K562 (cell line): ENCODE measurements around the gene NOLC1. TPM values are rescaled to one million over a fixed set of nuclear protein-coding genes. Genes with fewer than 3 reads are reported as not detected.

Source experiments
- ARID2 ChIP-seq: fragments of 450-650 bp; IDR thresholded peaks from 2 replicates; pipeline ENCODE4 v1.6.1; 2017; ENCODE audit warnings: antibody characterized with exemption, mild to moderate bottlenecking
- ARID4B ChIP-seq: sonication (generic); formaldehyde crosslinking; IDR thresholded peaks from 2 replicates; pipeline ENCODE4 v1.8.0; 2022; ENCODE audit warnings: mild to moderate bottlenecking, missing genetic modification reagents
- ATF6 ChIP-seq: sonication (generic); formaldehyde crosslinking; IDR thresholded peaks from 2 replicates; pipeline ENCODE4 v1.4.0; 2020; ENCODE audit warnings: mild to moderate bottlenecking, missing genetic modification reagents
- DPF2 ChIP-seq: fragments of 450-650 bp; IDR thresholded peaks from 2 replicates; pipeline ENCODE4 v1.6.1; 2016
- FOXA1 ChIP-seq: fragments of 450-650 bp; IDR thresholded peaks from 2 replicates; pipeline ENCODE4 v1.6.1; 2016; ENCODE audit warnings: mild to moderate bottlenecking, borderline replicate concordance
- HLTF ChIP-seq: fragments of 450-650 bp; IDR thresholded peaks from 2 replicates; pipeline ENCODE4 v1.6.1; 2016
- KAT7 ChIP-seq: sonication (generic); formaldehyde crosslinking; IDR thresholded peaks from 2 replicates; pipeline ENCODE4 v1.8.0; 2022; ENCODE audit warnings: missing genetic modification reagents, mild to moderate bottlenecking, borderline replicate concordance
- KLF13 ChIP-seq: fragments of 450-650 bp; IDR thresholded peaks from 2 replicates; pipeline ENCODE4 v1.6.1; 2016; ENCODE audit warnings: missing genetic modification characterization, low read depth, mild to moderate bottlenecking, missing compliant biosample characterization, moderate library complexity, borderline replicate concordance
- MCM2 ChIP-seq: fragments of 450-650 bp; IDR thresholded peaks from 2 replicates; pipeline ENCODE4 v1.6.1; 2017; ENCODE audit warnings: low read depth, mild to moderate bottlenecking
- MECOM ChIP-seq: fragments of 250-450 bp; sonication (Bioruptor Pico); IDR thresholded peaks from 2 replicates; pipeline ENCODE4 v1.8.0; 2022; ENCODE audit warnings: inconsistent platforms
- NFE2L1 ChIP-seq: fragments of 450-650 bp; IDR thresholded peaks from 2 replicates; pipeline ENCODE4 v1.6.1; 2016; ENCODE audit warnings: missing genetic modification characterization, low read depth, mild to moderate bottlenecking, missing compliant biosample characterization, moderate library complexity, borderline replicate concordance
- PHF21A ChIP-seq: fragments of 450-650 bp; IDR thresholded peaks from 2 replicates; pipeline ENCODE4 v1.6.1; 2017; ENCODE audit warnings: low read depth, borderline replicate concordance
- PHTF2 ChIP-seq: fragments of 250-450 bp; sonication (Bioruptor Pico); IDR thresholded peaks from 2 replicates; pipeline ENCODE4 v1.5.0; 2021; ENCODE audit warnings: mild to moderate bottlenecking
- WHSC1 ChIP-seq: IDR thresholded peaks from one replicate; pipeline ENCODE4 v1.6.1; 2012; ENCODE audit warnings: low read length, control low read depth, inconsistent platforms
- ZNF3 ChIP-seq: fragments of 250-450 bp; sonication (Bioruptor Pico); IDR thresholded peaks from 2 replicates; pipeline ENCODE4 v1.5.0; 2021; ENCODE audit warnings: mild to moderate bottlenecking, moderate library complexity
- ZNF384 ChIP-seq: IDR thresholded peaks from 2 replicates; pipeline ENCODE4 v1.6.1; 2012; ENCODE audit warnings: low read depth, low read length, improper control_type of control experiment
- ZNF445 ChIP-seq: fragments of 250-450 bp; sonication (Bioruptor Pico); IDR thresholded peaks from 2 replicates; pipeline ENCODE4 v1.4.0; 2020; ENCODE audit warnings: low read depth, mild to moderate bottlenecking, moderate library complexity
- ZNF57 ChIP-seq: fragments of 450-650 bp; formaldehyde crosslinking; IDR thresholded peaks from 2 replicates; pipeline ENCODE4 v1.4.0; 2020; ENCODE audit warnings: mild to moderate bottlenecking, moderate library complexity
- ZNF586 ChIP-seq: fragments of 450-650 bp; formaldehyde crosslinking; conservative IDR thresholded peaks from 2 replicates; pipeline ENCODE4 v1.4.0; 2020; ENCODE audit warnings: mild to moderate bottlenecking, moderate library complexity
- ZNF75A ChIP-seq: fragments of 450-650 bp; formaldehyde crosslinking; IDR thresholded peaks from 2 replicates; pipeline ENCODE4 v1.4.0; 2020; ENCODE audit warnings: mild to moderate bottlenecking
- ZNF764 ChIP-seq: fragments of 250-450 bp; sonication (Bioruptor Pico); IDR thresholded peaks from 2 replicates; pipeline ENCODE4 v1.4.0; 2020; ENCODE audit warnings: low read depth, mild to moderate bottlenecking, moderate library complexity
- ZNF79 ChIP-seq: fragments of 250-450 bp; sonication (Bioruptor Pico); IDR thresholded peaks from 2 replicates; pipeline ENCODE4 v1.4.0; 2020; ENCODE audit warnings: low read depth, mild to moderate bottlenecking, moderate library complexity
- polyA plus RNA-seq, 8 experiments: library from polyadenylated mRNA; depleted of rRNA in 4 of 8; stranded (reverse) in 5 of 8; unstranded in 3 of 8; fragments of >200 nt; fragmentation: Nextera tagmentation in 2 of 8; fragmentation: Illumina TruSeq in 1 of 8; extraction: Ambion mirVana in 2 of 8; extraction: Trizol in 1 of 8; gene quantifications; 2 replicates each; pipeline versions ENCODE4 v1.2.1 to v1.2.3, GENCODE V29; 2011 to 2014; ENCODE audit warnings: inconsistent platforms in 1 of 8, missing spikeins in 1 of 8
- total RNA-seq, 7 experiments: library from RNA; depleted of rRNA in 6 of 7; stranded (reverse); fragments of >200 nt in 6 of 7; fragmentation: Illumina TruSeq in 2 of 7; extraction: Trizol in 2 of 7; gene quantifications; 2 replicates each; pipeline versions ENCODE4 v1.2.1 to v1.2.3, GENCODE V29; 2011 to 2021; ENCODE audit warnings: low replicate concordance in 1 of 7
- TF ChIP-seq, protein P1 (sequence below), 3 experiments: fragments of 200-800 bp in 1 of 3; sonication (Bioruptor generic) in 1 of 3; sonication (generic) in 1 of 3; formaldehyde crosslinking in 1 of 3; IDR thresholded peaks; 2 replicates each; pipeline versions ENCODE4 v1.6.1 to v1.8.0; 2016 to 2022; ENCODE audit warnings: mild to moderate bottlenecking in 2 of 3, missing compliant biosample characterization in 2 of 3, missing genetic modification characterization in 2 of 3, missing genetic modification reagents in 1 of 3

Gene NOLC1
- total and polyA plus RNA-seq, 9 of the 15 experiments (the other 6 are each of a cell fraction or from before 2014, with no cell fraction given) = 102 to 310 (median 165) TPM

- TF ChIP-seq ZNF445 (no peak), ATF6 (no peak), ZNF79 (CRISPR knock-in tag) (no peak), PHF21A (no peak), ZNF3 (CRISPR knock-in tag) (no peak), ZNF764 (CRISPR knock-in tag) (no peak), PHTF2 (no peak), MCM2 (no peak), ARID4B (CRISPR knock-in tag) (peak; percentile 64), HLTF (no peak), FOXA1 (no peak), KLF13 (tag) (no peak), ZNF57 (no peak), ZNF75A (CRISPR knock-in tag) (no peak), NFE2L1 (tag) (no peak), ZNF586 (CRISPR knock-in tag) (no peak), DPF2 (no peak), ZNF384 (no peak), ARID2 (peak; percentile 67; the same call in 1 of the 2 replicates), MECOM (CRISPR knock-in tag) (no peak), KAT7 (no peak; the same call in 1 of the 2 replicates), WHSC1 (no peak)
- TF ChIP-seq, protein P1, sequence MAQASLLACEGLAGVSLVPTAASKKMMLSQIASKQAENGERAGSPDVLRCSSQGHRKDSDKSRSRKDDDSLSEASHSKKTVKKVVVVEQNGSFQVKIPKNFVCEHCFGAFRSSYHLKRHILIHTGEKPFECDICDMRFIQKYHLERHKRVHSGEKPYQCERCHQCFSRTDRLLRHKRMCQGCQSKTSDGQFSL (CRISPR knock-in tag; IDR thresholded peaks at IDR 0.05) = no peak
- TF ChIP-seq, protein P1 (tag; IDR thresholded peaks at IDR 0.05) = no peak
Measured at GRCh38 chr10:102132563-102133372, 19.4 kb upstream of the NOLC1 start, which contains the start of gene PPRC1 (continued).
